IPS DF 4.7 (cell line): ENCODE measurements around the gene CUX1.

Experiments used
- DNase-seq: peaks from one replicate; pipeline ENCODE4 v3.0.0-alpha.2; 2013; ENCODE audit warnings: low spot score; ENCODE audit errors: extremely low read depth

Gene CUX1

DNA sequence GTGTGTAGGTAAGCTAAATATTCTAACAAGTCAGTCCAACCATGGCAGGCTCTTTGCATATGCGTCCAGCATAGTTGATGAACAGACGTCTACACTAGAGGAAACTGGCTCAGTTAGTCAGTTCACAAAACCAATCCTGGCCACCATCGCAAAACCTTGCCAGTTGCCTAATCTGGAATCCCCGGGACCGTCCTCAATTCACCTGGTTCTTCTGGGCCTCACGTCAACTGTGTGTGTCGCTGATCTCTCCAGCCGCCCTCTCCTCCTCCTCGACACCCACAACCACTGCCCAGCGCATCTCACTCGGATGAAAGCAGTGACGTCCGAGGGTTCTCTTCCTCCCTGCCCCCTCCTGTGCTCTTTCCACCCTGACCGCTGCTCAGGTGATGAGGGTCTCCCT lies 251.4 kb downstream of the CUX1 start:
- no peak for DNase-seq

DNA sequence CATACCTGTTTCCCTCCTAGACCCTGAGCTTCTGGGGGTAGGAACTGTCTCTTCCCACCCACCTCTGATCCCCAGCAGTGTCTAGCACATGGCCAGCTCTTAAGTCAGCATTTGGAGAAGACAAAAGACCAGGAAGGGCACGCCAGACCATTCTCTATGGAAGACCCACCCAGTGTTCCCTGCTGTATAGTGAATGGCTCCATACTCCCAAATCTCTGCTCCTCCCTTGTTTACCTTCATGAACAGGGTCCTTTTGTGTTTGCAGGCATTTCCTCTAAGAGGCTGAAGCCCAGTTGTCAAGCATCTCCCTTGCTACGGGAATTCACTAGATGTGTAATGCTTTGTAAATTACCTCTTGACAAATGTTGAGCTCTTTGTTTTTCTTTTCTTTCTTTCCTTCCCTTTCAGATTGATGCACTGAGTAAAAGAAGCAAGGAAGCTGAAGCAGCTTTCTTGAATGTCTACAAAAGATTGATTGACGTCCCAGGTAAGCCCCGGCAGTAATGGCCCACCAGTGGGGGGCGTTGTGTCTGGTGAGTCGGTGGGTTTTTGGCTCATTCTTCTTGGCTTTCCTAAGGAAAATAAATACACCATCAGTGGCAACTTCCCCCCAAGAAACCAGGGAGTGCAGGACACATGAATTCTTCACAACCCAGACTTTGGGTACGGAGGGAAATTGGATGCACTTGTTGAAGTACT lies 252.7 kb downstream of the CUX1 start:
- no peak for DNase-seq

DNA sequence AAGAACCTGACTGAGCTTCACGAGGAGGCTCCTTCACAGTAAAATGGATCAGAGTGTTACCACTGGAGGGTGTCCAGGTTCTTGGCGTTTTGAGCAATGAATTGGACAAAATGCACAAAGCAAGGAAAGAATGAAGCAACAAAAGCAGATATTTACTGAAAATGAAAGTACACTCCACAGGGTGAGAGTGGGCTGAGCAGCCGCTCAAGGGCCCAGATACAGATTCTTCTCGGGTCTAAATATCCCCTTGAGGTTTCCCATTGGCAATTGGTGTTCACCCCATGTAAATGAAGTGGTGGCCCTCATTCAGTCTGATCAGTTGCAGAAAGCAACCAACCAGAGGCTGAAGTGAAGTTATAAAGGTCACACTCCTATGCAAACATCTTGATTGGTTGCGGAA lies 254.6 kb downstream of the CUX1 start:
- no peak for DNase-seq

GRCh38 chr7:102072636-102073209 lies 255.3 kb downstream of the CUX1 start:
- DNase-seq = no peak

- DNase-seq = no peak
These were observed 256.8 kb downstream of the CUX1 start for GRCh38 chr7:102073931-102074880.

- no peak for DNase-seq
These were observed 257.7 kb downstream of the CUX1 start for GRCh38 chr7:102075126-102075525.

- no peak for DNase-seq
These were observed 258.2 kb downstream of the CUX1 start for GRCh38 chr7:102075553-102076135.

DNA sequence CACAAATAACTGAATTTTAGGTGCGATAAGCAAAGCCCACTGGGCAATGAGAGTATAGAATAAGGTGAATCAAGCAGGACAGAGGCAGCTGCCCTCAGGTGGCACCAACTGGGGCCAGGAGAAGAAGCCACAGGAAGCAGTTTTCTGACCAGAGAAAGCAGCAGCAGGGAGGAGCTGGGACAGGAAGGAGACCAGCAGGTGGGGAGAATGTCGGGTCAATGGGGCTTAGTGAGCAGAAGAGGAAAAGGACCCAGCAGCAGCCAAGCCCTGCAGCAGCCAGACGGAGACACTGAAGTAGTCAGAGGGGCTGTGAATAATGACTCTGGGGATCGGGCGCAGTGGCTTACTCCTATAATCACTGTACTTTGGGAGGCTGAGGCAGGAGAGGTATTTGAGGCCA lies 259.7 kb downstream of the CUX1 start:
- DNase-seq = peak; percentile 68

GRCh38 chr7:102079140-102080018 lies 262.0 kb downstream of the CUX1 start:
- DNase-seq = no peak

- DNase-seq = no peak
These were observed 262.6 kb downstream of the CUX1 start for GRCh38 chr7:102080019-102080433.

GRCh38 chr7:102080434-102081243 lies 263.2 kb downstream of the CUX1 start:
- DNase-seq = no peak

DNA sequence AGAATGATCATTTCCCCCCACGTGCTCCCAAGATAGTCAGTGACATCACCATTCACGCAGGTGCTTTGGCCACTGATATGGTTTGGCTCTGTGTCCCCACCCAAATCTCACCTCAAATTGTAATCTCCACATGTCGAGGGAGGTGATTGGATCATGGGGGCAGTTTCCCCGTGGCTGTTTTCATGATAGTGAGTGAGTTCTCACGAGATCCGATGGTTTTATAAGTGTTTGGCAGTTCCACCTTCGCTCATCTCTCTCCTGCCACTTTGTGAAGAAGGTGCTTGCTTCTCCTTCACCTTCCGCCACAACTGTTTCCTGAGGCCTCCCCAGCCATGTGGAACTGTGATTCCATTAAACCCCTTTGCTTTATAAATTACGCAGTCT lies 263.8 kb downstream of the CUX1 start:
- DNase-seq = no peak

DNA sequence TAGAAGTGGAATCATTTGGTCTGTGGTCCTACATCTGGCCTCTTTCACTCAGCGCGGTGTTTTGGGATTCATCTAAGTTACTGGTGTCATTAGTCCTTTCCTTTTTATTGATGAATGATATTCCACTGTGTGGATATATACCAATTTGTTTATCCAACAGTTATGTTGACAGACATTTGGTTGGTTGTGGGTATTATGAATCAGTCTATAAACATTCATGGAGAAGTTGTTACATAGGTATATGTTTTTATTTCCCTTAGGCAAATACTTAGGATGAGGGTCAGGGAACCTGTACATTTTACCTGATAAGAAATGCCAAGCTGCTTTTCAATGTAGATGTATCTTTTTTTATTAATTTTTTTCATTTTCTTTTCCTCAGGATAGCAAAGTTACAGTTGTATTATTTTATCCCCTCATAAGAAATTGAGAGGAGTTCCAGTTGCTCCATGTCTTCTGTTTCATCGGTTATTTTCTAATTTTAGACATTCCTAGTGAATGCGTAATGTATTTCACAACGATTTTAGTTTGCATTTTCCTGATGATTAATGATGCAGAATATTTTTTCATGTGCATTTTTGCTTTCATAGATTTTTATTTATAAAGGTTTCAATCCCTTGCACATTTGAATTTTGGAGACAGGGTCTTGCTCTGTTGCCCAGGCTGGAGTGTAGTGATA lies 265.4 kb downstream of the CUX1 start:
- DNase-seq = no peak

- DNase-seq = no peak
These were observed 267.9 kb downstream of the CUX1 start for GRCh38 chr7:102085218-102085772.

GRCh38 chr7:102089175-102090098 lies 272.0 kb downstream of the CUX1 start:
- no peak for DNase-seq

- DNase-seq = no peak
These were observed 276.3 kb downstream of the CUX1 start for GRCh38 chr7:102093599-102094315.

- DNase-seq = no peak
These were observed 276.9 kb downstream of the CUX1 start for GRCh38 chr7:102094316-102094650.
